ENCODE measurements around the gene CYTH1.

CYTH1 gene

DNA sequence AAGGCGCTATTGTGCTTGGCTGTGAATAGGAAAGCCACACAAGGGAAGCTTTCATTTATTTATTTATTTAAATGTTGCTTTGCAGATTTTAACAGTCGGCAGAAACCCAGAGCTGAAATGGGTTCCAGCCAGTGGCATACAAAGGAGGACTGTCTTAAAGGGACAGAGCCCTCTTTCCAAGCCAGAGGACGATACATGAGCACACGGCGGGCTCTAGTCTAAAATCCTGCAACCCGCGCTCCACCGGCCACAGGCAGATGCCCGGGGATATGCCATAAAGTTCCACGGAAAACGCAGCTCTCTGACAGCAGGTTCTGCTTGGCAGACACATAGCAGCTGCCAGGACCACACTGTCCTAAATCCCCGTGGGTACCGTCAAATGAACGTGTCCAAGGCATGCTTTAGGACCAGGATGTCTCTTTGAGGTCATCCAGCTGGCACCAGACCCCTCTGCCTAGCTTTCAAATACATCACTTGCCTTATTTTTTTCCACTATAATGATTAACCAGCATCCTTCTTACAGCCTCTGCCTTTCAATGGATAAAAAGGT is 64.6 kb downstream of the CYTH1 start:
- Histone ChIP-seq H3K4me3 (ENCODE audit: insufficient read depth, low read depth, low read length) (no peak overlapping the region), H3K4me1 (ENCODE audit: control insufficient read depth, insufficient read depth, low read length) (peaks cover 16% of the 10 kb centered on the region), H3K9me3 (ENCODE audit: control insufficient read depth, low read length) (no peaks in the 10 kb centered on the region), H3K27ac (ENCODE audit: insufficient read depth, low read depth, low read length, poor library complexity, severe bottlenecking) (no peak overlapping the region), H3K27me3 (ENCODE audit: control insufficient read depth, insufficient read depth, low read length, poor library complexity, severe bottlenecking) (no peaks in the 10 kb centered on the region), H3K36me3 (ENCODE audit: control insufficient read depth, insufficient read depth, low read length) (no peaks in the 10 kb centered on the region)
- WGBS, 2 experiments, result 63 to 64% methylated on average over 14 of the region's 14 CpGs

- Histone ChIP-seq H3K27ac (ENCODE audit: insufficient read depth, low read depth, low read length, poor library complexity, severe bottlenecking) (no peak overlapping the region), H3K4me1 (ENCODE audit: control insufficient read depth, insufficient read depth, low read length) (peaks cover 10% of the 10 kb centered on the region), H3K9me3 (ENCODE audit: control insufficient read depth, low read length) (no peaks in the 10 kb centered on the region), H3K36me3 (ENCODE audit: control insufficient read depth, insufficient read depth, low read length) (no peaks in the 10 kb centered on the region), H3K27me3 (ENCODE audit: control insufficient read depth, insufficient read depth, low read length, poor library complexity, severe bottlenecking) (no peaks in the 10 kb centered on the region), H3K4me3 (ENCODE audit: insufficient read depth, low read depth, low read length) (peak overlapping the region; percentile 29)
- WGBS, 2 experiments, result 37 to 38% methylated on average over 19 of the region's 19 CpGs
Measured at GRCh38 chr17:78716814-78717393, 65.2 kb downstream of the CYTH1 start.

DNA sequence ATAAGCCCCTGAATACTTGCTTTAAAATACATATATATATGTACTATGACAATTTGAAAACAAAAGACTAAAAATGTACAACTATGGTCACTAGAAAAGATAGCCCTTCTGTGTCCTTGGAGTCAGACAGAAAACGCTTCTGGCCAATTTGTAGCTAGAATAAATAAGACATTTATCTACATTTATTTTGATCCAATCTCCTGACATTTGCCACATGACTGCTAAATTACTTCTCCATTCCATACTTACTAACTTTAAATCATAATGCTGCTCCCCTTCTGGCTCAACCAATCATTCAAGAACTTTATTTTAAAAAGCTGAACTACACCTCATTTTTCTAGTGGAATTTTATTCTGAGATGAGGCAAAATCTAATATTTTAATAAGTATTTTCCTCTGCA is 65.8 kb downstream of the CYTH1 start:
- H3K27me3 ChIP-seq (ENCODE audit: control insufficient read depth, insufficient read depth, low read length, poor library complexity, severe bottlenecking), result no peaks in the 10 kb centered on the region
- H3K4me1 ChIP-seq (ENCODE audit: control insufficient read depth, insufficient read depth, low read length), result peaks cover 6% of the 10 kb centered on the region
- no peaks in the 10 kb centered on the region for H3K9me3 ChIP-seq (ENCODE audit: control insufficient read depth, low read length)
- WGBS, 2 experiments, result 91 to 100% methylated on average over 1 of the region's 1 CpG
- H3K36me3 ChIP-seq (ENCODE audit: control insufficient read depth, insufficient read depth, low read length), result no peaks in the 10 kb centered on the region
- no peak overlapping the region for H3K27ac ChIP-seq (ENCODE audit: insufficient read depth, low read depth, low read length, poor library complexity, severe bottlenecking)
- H3K4me3 ChIP-seq (ENCODE audit: insufficient read depth, low read depth, low read length), result no peak overlapping the region

DNA sequence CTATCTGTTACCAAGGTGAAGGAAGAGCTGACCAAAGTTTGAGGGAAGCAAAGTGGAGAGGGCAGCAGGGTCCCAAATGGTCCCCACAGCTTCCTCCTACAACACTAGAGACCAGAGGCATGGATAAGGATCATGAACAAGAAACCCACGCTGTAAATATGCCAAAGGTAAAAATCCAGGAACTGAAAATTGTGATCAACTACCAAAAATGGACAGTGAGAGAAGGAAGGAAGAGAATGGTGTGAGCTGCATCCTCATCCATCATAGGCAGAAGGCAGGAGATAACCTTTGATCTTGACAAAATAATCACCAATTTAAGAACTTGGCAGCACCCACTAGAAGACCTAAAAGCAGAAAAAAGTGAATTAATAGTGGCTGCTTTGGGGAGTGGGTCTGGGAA is 66.2 kb downstream of the CYTH1 start:
- Histone ChIP-seq H3K36me3 (ENCODE audit: control insufficient read depth, insufficient read depth, low read length) (no peaks in the 10 kb centered on the region), H3K9me3 (ENCODE audit: control insufficient read depth, low read length) (no peaks in the 10 kb centered on the region), H3K27ac (ENCODE audit: insufficient read depth, low read depth, low read length, poor library complexity, severe bottlenecking) (no peak overlapping the region), H3K4me3 (ENCODE audit: insufficient read depth, low read depth, low read length) (no peak overlapping the region), H3K27me3 (ENCODE audit: control insufficient read depth, insufficient read depth, low read length, poor library complexity, severe bottlenecking) (no peaks in the 10 kb centered on the region), H3K4me1 (ENCODE audit: control insufficient read depth, insufficient read depth, low read length) (peaks cover 6% of the 10 kb centered on the region)
- WGBS, 2 experiments, result 92 to 95% methylated on average over 1 of the region's 1 CpG

DNA sequence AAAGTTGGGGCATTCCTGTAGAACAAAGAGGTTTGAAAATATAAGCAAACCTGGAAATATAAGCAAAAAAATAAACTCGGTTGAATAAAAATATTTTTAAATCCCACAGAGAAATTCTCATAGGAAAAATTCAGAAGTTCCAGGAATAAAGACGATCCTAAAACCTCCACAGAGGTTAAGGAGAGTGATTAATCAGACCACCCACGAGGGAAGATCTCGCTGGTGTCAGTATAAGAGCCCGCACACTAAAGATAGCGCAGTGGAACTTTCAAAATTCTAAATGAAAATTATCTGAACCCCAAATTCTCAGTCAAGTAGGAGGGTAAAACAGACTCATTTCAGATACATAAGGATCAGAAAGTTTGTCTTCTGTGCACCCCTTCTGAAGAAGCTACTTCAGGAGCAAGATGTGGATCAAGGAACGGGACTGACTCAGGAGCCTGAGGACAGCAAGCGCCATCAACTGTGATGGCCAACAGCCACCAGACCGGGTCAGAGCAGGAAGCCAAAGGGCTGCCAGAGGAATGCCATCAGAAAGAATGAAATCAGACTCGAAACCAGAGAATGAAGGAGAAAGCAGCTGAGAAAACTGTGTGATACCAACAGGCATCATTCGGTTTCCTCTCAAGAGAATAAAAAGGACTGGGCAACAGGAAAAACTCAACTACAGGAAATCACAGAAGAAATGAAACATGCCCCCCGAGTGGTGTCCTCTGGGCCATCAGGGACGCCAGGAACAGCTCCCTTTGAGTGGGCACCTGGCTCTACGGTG is 66.9 kb downstream of the CYTH1 start:
- Histone ChIP-seq H3K27ac (ENCODE audit: insufficient read depth, low read depth, low read length, poor library complexity, severe bottlenecking) (no peak overlapping the region), H3K27me3 (ENCODE audit: control insufficient read depth, insufficient read depth, low read length, poor library complexity, severe bottlenecking) (no peaks in the 10 kb centered on the region), H3K4me3 (ENCODE audit: insufficient read depth, low read depth, low read length) (no peak overlapping the region), H3K4me1 (ENCODE audit: control insufficient read depth, insufficient read depth, low read length) (peaks cover 6% of the 10 kb centered on the region), H3K36me3 (ENCODE audit: control insufficient read depth, insufficient read depth, low read length) (no peaks in the 10 kb centered on the region), H3K9me3 (ENCODE audit: control insufficient read depth, low read length) (no peaks in the 10 kb centered on the region)
- 93 to 94% methylated on average over 14 of the region's 14 CpGs for WGBS, 2 experiments

- WGBS, 2 experiments, result 96% methylated on average over 4 of the region's 4 CpGs
Measured at GRCh38 chr17:78714534-78714933, 67.5 kb downstream of the CYTH1 start.

GRCh38 chr17:78712043-78712442 is 70.0 kb downstream of the CYTH1 start:
- H3K36me3 ChIP-seq (ENCODE audit: control insufficient read depth, insufficient read depth, low read length), result no peaks in the 10 kb centered on the region
- H3K4me1 ChIP-seq (ENCODE audit: control insufficient read depth, insufficient read depth, low read length), result peaks cover 4% of the 10 kb centered on the region
- no peaks in the 10 kb centered on the region for H3K9me3 ChIP-seq (ENCODE audit: control insufficient read depth, low read length)
- WGBS, 2 experiments, result 91% methylated on average over 2 of the region's 2 CpGs
- H3K4me3 ChIP-seq (ENCODE audit: insufficient read depth, low read depth, low read length), result no peak overlapping the region
- no peaks in the 10 kb centered on the region for H3K27me3 ChIP-seq (ENCODE audit: control insufficient read depth, insufficient read depth, low read length, poor library complexity, severe bottlenecking)
- H3K27ac ChIP-seq (ENCODE audit: insufficient read depth, low read depth, low read length, poor library complexity, severe bottlenecking), result no peak overlapping the region

More at GRCh38 chr17:78714534-78714933, 67.5 kb downstream of the CYTH1 start:
- Histone ChIP-seq H3K36me3 (ENCODE audit: control insufficient read depth, insufficient read depth, low read length) (no peaks in the 10 kb centered on the region), H3K4me1 (ENCODE audit: control insufficient read depth, insufficient read depth, low read length) (peaks cover 6% of the 10 kb centered on the region), H3K27ac (ENCODE audit: insufficient read depth, low read depth, low read length, poor library complexity, severe bottlenecking) (no peak overlapping the region), H3K27me3 (ENCODE audit: control insufficient read depth, insufficient read depth, low read length, poor library complexity, severe bottlenecking) (no peaks in the 10 kb centered on the region), H3K4me3 (ENCODE audit: insufficient read depth, low read depth, low read length) (no peak overlapping the region), H3K9me3 (ENCODE audit: control insufficient read depth, low read length) (no peaks in the 10 kb centered on the region)

- H3K36me3 ChIP-seq (ENCODE audit: control insufficient read depth, insufficient read depth, low read length), result no peaks in the 10 kb centered on the region
- WGBS, 2 experiments, result 92 to 95% methylated on average over 4 of the region's 4 CpGs
- no peaks in the 10 kb centered on the region for H3K27me3 ChIP-seq (ENCODE audit: control insufficient read depth, insufficient read depth, low read length, poor library complexity, severe bottlenecking)
- H3K4me1 ChIP-seq (ENCODE audit: control insufficient read depth, insufficient read depth, low read length), result no peaks in the 10 kb centered on the region
- H3K27ac ChIP-seq (ENCODE audit: insufficient read depth, low read depth, low read length, poor library complexity, severe bottlenecking), result no peak overlapping the region
- H3K9me3 ChIP-seq (ENCODE audit: control insufficient read depth, low read length), result no peaks in the 10 kb centered on the region
- H3K4me3 ChIP-seq (ENCODE audit: insufficient read depth, low read depth, low read length), result no peak overlapping the region
Measured at GRCh38 chr17:78710607-78711006, 71.5 kb downstream of the CYTH1 start.

DNA sequence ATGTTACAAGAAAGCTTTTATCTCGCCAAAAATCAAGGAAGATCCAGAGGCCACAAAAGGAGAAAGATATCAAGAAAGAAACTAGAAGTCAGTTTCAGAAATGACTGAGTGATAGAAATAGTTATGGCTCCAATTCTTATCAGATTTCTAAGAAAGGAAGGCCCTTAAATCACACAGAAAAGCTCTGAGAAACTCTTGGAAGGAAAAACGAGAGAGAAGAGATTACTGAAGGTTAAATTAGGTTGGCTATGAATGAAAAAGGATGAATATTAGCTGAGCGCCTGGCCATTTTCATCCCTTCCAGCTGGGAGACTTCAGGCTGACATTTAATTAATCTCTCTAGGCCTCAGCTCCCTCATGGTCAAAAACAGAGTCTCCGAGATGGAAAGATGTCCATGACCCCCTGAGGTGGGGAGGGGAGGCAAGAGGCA is 72.3 kb downstream of the CYTH1 start:
- 90 to 92% methylated on average over 4 of the region's 4 CpGs for WGBS, 2 experiments
- Histone ChIP-seq H3K4me1 (ENCODE audit: control insufficient read depth, insufficient read depth, low read length) (no peaks in the 10 kb centered on the region), H3K27ac (ENCODE audit: insufficient read depth, low read depth, low read length, poor library complexity, severe bottlenecking) (no peak overlapping the region), H3K36me3 (ENCODE audit: control insufficient read depth, insufficient read depth, low read length) (no peaks in the 10 kb centered on the region), H3K9me3 (ENCODE audit: control insufficient read depth, low read length) (no peaks in the 10 kb centered on the region), H3K4me3 (ENCODE audit: insufficient read depth, low read depth, low read length) (no peak overlapping the region), H3K27me3 (ENCODE audit: control insufficient read depth, insufficient read depth, low read length, poor library complexity, severe bottlenecking) (no peaks in the 10 kb centered on the region)

DNA sequence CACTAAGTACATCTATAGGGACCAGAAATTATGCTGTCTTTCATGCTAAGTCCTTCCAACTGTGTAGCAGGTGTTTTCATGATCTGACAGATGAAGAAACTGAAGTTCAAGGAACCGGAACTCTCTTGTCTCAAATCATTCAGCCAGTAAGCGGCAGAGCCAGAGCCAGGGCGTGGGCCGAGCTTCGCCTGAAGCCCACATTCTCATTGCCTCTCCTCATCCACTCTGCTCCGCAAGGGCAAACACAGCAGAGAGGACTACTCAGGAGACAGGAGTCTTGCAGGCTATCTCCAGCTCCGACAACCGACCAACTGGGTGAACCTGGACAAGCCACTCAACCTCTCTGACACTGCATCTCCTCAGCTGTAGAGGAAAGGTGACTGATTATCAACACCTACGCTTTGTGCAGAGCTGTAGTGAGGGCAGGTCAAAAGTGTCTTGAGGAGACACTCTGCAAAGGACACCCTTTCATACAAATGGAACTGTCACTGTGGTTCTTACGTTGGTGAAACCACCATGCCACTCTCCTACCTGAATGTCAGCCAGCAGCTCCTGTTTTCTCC is 72.9 kb downstream of the CYTH1 start:
- H3K27me3 ChIP-seq (ENCODE audit: control insufficient read depth, insufficient read depth, low read length, poor library complexity, severe bottlenecking), result no peaks in the 10 kb centered on the region
- H3K4me3 ChIP-seq (ENCODE audit: insufficient read depth, low read depth, low read length), result no peak overlapping the region
- 88 to 89% methylated on average over 10 of the region's 10 CpGs for WGBS, 2 experiments
- no peaks in the 10 kb centered on the region for H3K4me1 ChIP-seq (ENCODE audit: control insufficient read depth, insufficient read depth, low read length)
- H3K36me3 ChIP-seq (ENCODE audit: control insufficient read depth, insufficient read depth, low read length), result no peaks in the 10 kb centered on the region
- no peaks in the 10 kb centered on the region for H3K9me3 ChIP-seq (ENCODE audit: control insufficient read depth, low read length)
- H3K27ac ChIP-seq (ENCODE audit: insufficient read depth, low read depth, low read length, poor library complexity, severe bottlenecking), result no peak overlapping the region

All from ectodermal cell (in vitro differentiated cells).